Endothelial cell (in vitro differentiated cells): ENCODE data around the gene LARP7. TPM values are rescaled to one million over a fixed set of nuclear protein-coding genes. Genes with fewer than 3 reads are reported as not detected.

Experiments
- DNase-seq: peaks from one replicate; pipeline ENCODE4 v3.0.0; 2021; ENCODE audit warnings: low spot score
- H3K27ac Mint-ChIP-seq: one replicate; pipeline ENCODE4 v1.8.0; 2021; ENCODE audit warnings: mixed read lengths, inconsistent platforms; ENCODE audit not compliant: unreplicated experiment
- H3K27me3 Mint-ChIP-seq: one replicate; pipeline ENCODE4 v1.8.0; 2021; ENCODE audit warnings: mild to moderate bottlenecking, moderate library complexity, mixed read lengths, inconsistent platforms; ENCODE audit not compliant: unreplicated experiment
- H3K36me3 Mint-ChIP-seq: one replicate; pipeline ENCODE4 v1.8.0; 2021; ENCODE audit warnings: mild to moderate bottlenecking, low read depth, mixed read lengths, inconsistent platforms; ENCODE audit not compliant: unreplicated experiment
- H3K4me1 Mint-ChIP-seq: one replicate; pipeline ENCODE4 v1.8.0; 2021; ENCODE audit warnings: mild to moderate bottlenecking, mixed read lengths, inconsistent platforms; ENCODE audit not compliant: unreplicated experiment
- H3K4me3 Mint-ChIP-seq: one replicate; pipeline ENCODE4 v1.8.0; 2021; ENCODE audit warnings: mild to moderate bottlenecking, mixed read lengths, inconsistent platforms; ENCODE audit not compliant: unreplicated experiment
- H3K9me3 Mint-ChIP-seq: one replicate; pipeline ENCODE4 v1.8.0; 2021; ENCODE audit warnings: mixed read lengths, inconsistent platforms; ENCODE audit not compliant: unreplicated experiment
- CTCF ChIP-seq: fragments of 200-600 bp; sonication (generic); IDR thresholded peaks from one replicate; pipeline ENCODE4 v1.5.0; 2021; ENCODE audit warnings: antibody characterized with exemption; ENCODE audit not compliant: unreplicated experiment
- long read RNA-seq: library from polyadenylated mRNA; unstranded; transcript quantifications from one replicate; pipeline ENCODE4 v2.0.0, GENCODE V29; 2020; ENCODE audit not compliant: unreplicated experiment
- total RNA-seq: library from RNA; stranded (reverse); fragmentation: NEBNext Ultra II Directional; extraction: Animal tissue kit (Norgen Biotek cat#: 25700); gene quantifications from one replicate; pipeline ENCODE4 v1.2.1, GENCODE V29; 2021; ENCODE audit not compliant: unreplicated experiment

The LARP7 gene
- total RNA-seq: 36.8 TPM
- long read RNA-seq, partial matches to known transcripts: 8 of 15 reads
- long read RNA-seq, other reads (novel, unspliced or antisense): 5 of 15 reads

- H3K4me3 Mint-ChIP-seq: peak within 1 kb of the TSS; percentile 70
- peaks cover 5% of the 10 kb centered on the region for H3K4me1 Mint-ChIP-seq
- no peak within 1 kb of the TSS for H3K27ac Mint-ChIP-seq
- peaks cover 3% of the 10 kb centered on the region for H3K36me3 Mint-ChIP-seq
- no peaks in the 10 kb centered on the region for H3K9me3 Mint-ChIP-seq
- H3K27me3 Mint-ChIP-seq: no peaks in the 10 kb centered on the region
- TF ChIP-seq CTCF: peak; percentile 54
- peak; percentile 94 for DNase-seq
Measured at GRCh38 chr4:112636688-112637551, at the start of gene LARP7, which contains the start of gene ZGRF1. LARP7 (plus strand) TSS chr4:112637143; CDS start chr4:112644670, 7,527 bp downstream. ZGRF1 (minus strand) TSS chr4:112636909; CDS start chr4:112633176, 3,733 bp downstream.

GRCh38 chr4:112589206-112589605 is 47.7 kb upstream of the LARP7 start:
- Mint-ChIP-seq H3K27me3 (no peaks in the 10 kb centered on the region), H3K4me3 (no peak overlapping the region), H3K36me3 (peaks cover 4% of the 10 kb centered on the region), H3K4me1 (no peaks in the 10 kb centered on the region), H3K9me3 (no peaks in the 10 kb centered on the region), H3K27ac (no peak overlapping the region)
- TF ChIP-seq CTCF: no peak
- DNase-seq: no peak

- Mint-ChIP-seq H3K4me3 (no peak overlapping the region), H3K4me1 (no peaks in the 10 kb centered on the region), H3K27ac (no peak overlapping the region), H3K27me3 (no peaks in the 10 kb centered on the region), H3K9me3 (no peaks in the 10 kb centered on the region), H3K36me3 (peaks cover 4% of the 10 kb centered on the region)
- TF ChIP-seq CTCF: no peak
- no peak for DNase-seq
Measured at GRCh38 chr4:112591593-112591992, 45.4 kb upstream of the LARP7 start.

- Mint-ChIP-seq H3K27ac (no peak overlapping the region), H3K4me3 (no peak overlapping the region), H3K4me1 (no peaks in the 10 kb centered on the region), H3K36me3 (peaks cover 4% of the 10 kb centered on the region), H3K9me3 (no peaks in the 10 kb centered on the region), H3K27me3 (no peaks in the 10 kb centered on the region)
- no peak for DNase-seq
- no peak for TF ChIP-seq CTCF
Measured at GRCh38 chr4:112592717-112593116, 44.2 kb upstream of the LARP7 start.

- peaks cover 4% of the 10 kb centered on the region for H3K36me3 Mint-ChIP-seq
- DNase-seq: no peak
- no peak overlapping the region for H3K27ac Mint-ChIP-seq
- no peak for TF ChIP-seq CTCF
- no peak overlapping the region for H3K4me3 Mint-ChIP-seq
- H3K9me3 Mint-ChIP-seq: no peaks in the 10 kb centered on the region
- H3K27me3 Mint-ChIP-seq: no peaks in the 10 kb centered on the region
- no peaks in the 10 kb centered on the region for H3K4me1 Mint-ChIP-seq
Measured at GRCh38 chr4:112593438-112594133, 43.4 kb upstream of the LARP7 start.
